ENCODE data around the gene PCDH8. TPM values are rescaled to one million over a fixed set of nuclear protein-coding genes. Genes with fewer than 3 reads are reported as not detected.

PCDH8 gene
- total RNA-seq, 1 experiment from 2014 or later, result not detected

GRCh38 chr13:52815330-52815729 lies 33.1 kb downstream of the PCDH8 start:
- no peak for DNase-seq (ENCODE audit: low read depth)

GRCh38 chr13:52812941-52813340 lies 35.5 kb downstream of the PCDH8 start:
- DNase-seq (ENCODE audit: low read depth), result no peak

GRCh38 chr13:52811841-52812240 lies 36.6 kb downstream of the PCDH8 start:
- DNase-seq (ENCODE audit: low read depth), result no peak

- DNase-seq (ENCODE audit: low read depth), result no peak
These were observed 37.9 kb downstream of the PCDH8 start for GRCh38 chr13:52810526-52810925.

GRCh38 chr13:52810011-52810410 lies 38.4 kb downstream of the PCDH8 start:
- no peak for DNase-seq (ENCODE audit: low read depth)

- peak; percentile 33 for DNase-seq (ENCODE audit: low read depth)
These were observed 39.1 kb downstream of the PCDH8 start for GRCh38 chr13:52809310-52809769.

GRCh38 chr13:52808842-52809219 lies 39.6 kb downstream of the PCDH8 start:
- no peak for DNase-seq (ENCODE audit: low read depth)

GRCh38 chr13:52806029-52806428 lies 42.4 kb downstream of the PCDH8 start:
- DNase-seq (ENCODE audit: low read depth), result no peak

- no peak for DNase-seq (ENCODE audit: low read depth)
These were observed 44.2 kb downstream of the PCDH8 start for GRCh38 chr13:52804202-52804641.

- DNase-seq (ENCODE audit: low read depth), result no peak
These were observed 47.6 kb downstream of the PCDH8 start for GRCh38 chr13:52800856-52801255.

GRCh38 chr13:52798770-52799430 lies 49.5 kb downstream of the PCDH8 start:
- no peak for DNase-seq (ENCODE audit: low read depth)

- DNase-seq (ENCODE audit: low read depth), result no peak
These were observed 51.3 kb downstream of the PCDH8 start for GRCh38 chr13:52797176-52797575.

GRCh38 chr13:52794589-52794988 lies 53.9 kb downstream of the PCDH8 start:
- DNase-seq (ENCODE audit: low read depth), result no peak

- DNase-seq (ENCODE audit: low read depth), result no peak
These were observed 54.9 kb downstream of the PCDH8 start for GRCh38 chr13:52793515-52794061.

Other genes starting within 250 kb of the PCDH8 start
- 3.1 and 3.3 TPM in 2 replicates for gene HNRNPA1L2, start 206.2 kb downstream of the PCDH8 start, total RNA-seq (2014; rRNA removed)
- 46.4 and 49.4 TPM in 2 replicates for gene SUGT1, start 195.8 kb downstream of the PCDH8 start, total RNA-seq (2014; rRNA removed)
- gene CNMD, start 108.8 kb downstream of the PCDH8 start, total RNA-seq (2014; rRNA removed), result not detected in 2 replicates
- gene OLFM4, start 180.2 kb upstream of the PCDH8 start, total RNA-seq (2014; rRNA removed), result not detected in 2 replicates

Data from LHCN-M2 (cell line).